PFSK-1 (cell line): ENCODE results near the gene OR10D3.

Experiments
- FOXP2 ChIP-seq: optimal IDR thresholded peaks from 2 replicates; pipeline ENCODE3; 2011; ENCODE audit warnings: borderline replicate concordance, control low read depth, inconsistent platforms; ENCODE audit not compliant: insufficient read depth; ENCODE audit errors: extremely low read length, extremely low read depth
- POLR2AphosphoS5 ChIP-seq: IDR thresholded peaks from 2 replicates; pipeline ENCODE4 v1.6.1; 2012; ENCODE audit warnings: low read depth, mild to moderate bottlenecking, control low read depth, low read length, moderate library complexity
- SIN3A ChIP-seq: IDR thresholded peaks from 2 replicates; pipeline ENCODE4 v1.6.1; 2012; ENCODE audit warnings: mild to moderate bottlenecking, low read length, moderate library complexity, borderline replicate concordance; ENCODE audit not compliant: insufficient read depth
- TAF1 ChIP-seq: IDR thresholded peaks from 2 replicates; pipeline ENCODE4 v1.6.1; 2012; ENCODE audit warnings: low read length, control low read depth, borderline replicate concordance; ENCODE audit not compliant: insufficient read depth

DNA sequence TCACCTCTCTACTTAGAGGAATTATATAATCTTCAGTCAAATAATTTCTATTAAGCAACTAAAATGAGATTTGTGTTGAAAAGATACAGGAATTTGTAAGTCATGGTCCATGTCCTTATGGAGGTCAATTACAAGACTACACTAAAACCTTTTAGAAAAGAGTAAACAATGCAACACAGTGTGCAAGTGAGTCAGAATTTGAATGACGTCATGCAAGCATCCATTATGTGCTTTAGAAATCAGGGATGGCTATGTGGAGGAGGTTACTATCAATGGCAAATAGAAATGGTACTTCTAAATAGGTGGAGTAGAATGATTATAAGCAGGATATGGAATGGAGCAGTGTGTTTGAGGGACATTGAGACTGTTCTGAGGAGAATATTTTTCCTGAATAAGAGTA lies 16.6 kb downstream of the OR10D3 start:
- no peak for TF ChIP-seq TAF1
- TF ChIP-seq POLR2AphosphoS5, result no peak
- TF ChIP-seq SIN3A, result no peak
- no peak for TF ChIP-seq FOXP2
